Hematopoietic multipotent progenitor cell treated with erythropoietin and hydrocortisone succinate and interleukin-3 and kit ligand, for 4 days (in vitro differentiated cells): ENCODE results near the gene DLGAP1.
A peak's percentile ranks its signal among the peaks of the same experiment; 100 is the strongest.

Source experiments
- DNase-seq: peaks from one replicate; pipeline ENCODE4 v3.0.0-alpha.2; 2015

DLGAP1 gene

GRCh38 chr18:3552305-3552704, 902.8 kb downstream of the DLGAP1 start:
- no peak for DNase-seq

DNA sequence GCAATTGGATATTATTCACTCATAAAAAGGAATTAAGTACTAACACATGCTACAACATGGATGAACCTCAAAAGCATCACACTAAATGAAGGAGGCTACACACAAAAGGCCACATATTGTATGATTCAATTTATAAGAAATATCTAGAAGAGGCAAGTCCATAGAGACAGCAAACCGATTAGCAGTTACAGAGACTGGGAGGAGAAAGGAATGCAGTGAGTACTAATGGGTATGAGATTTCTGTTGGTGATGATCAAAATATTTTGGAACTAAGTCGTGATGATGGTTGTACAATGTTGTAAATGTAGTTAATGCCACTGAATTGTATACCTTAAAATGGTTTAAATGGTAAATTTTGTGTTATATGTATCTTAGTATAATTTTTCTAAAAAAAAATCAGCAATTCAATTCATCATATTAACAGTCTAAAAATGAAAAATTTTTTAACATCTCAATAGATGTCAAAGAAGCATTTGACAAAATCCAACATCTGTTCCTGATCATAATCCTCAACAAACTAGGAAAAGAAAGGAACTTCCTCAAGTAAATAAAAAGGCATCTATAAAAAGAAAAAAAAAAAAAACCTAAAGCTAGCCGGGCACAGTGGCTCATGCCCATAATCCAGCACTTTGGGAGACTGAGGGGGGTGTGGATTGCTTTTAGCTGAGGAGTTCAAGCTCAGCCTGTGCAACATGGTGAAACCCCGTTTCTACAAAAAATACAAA, 907.1 kb downstream of the DLGAP1 start:
- DNase-seq = no peak

- DNase-seq = no peak
Measured at GRCh38 chr18:3546106-3546505, 909.0 kb downstream of the DLGAP1 start.

GRCh38 chr18:3544537-3544936, 910.6 kb downstream of the DLGAP1 start:
- DNase-seq = no peak

DNA sequence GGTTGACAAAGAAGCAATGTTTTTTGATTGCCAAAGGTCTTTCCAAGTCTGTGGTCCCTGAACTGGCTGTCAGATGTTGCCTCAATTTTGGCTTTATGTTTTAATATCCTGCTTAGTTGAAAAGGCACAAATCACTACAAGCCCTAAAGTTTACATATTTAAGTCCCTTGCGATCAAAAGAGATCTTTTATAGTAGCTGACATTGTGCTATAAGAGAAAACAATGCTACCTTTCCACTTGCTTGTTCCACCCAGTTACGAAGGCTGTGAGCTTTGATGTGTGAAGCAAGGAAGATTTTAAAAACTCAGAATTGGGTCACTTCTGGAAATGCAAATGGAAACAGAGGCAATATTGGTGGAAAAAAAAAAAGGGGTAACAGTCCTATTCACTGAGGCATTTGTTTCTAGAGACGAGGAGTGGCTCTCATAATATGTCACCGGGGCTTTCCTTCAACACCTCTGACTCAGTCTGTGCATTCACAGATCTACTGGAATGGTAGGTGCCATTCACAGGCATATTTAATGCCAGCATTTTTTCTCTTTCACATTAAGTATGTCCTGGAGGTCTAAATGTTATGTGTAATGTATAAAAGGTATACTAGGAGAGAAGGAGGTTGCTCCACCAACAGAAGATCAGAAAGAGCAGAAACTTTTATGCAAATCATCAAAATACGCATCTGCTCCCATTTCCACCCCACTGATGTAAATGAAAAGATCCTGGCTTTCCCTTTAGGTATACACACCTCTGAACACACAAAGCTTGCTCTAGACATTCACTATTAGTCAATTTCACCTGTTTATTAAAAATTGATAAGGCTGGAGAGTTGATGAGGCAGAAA, 913.3 kb downstream of the DLGAP1 start:
- no peak for DNase-seq

- no peak for DNase-seq
Measured at GRCh38 chr18:3540805-3541548, 914.1 kb downstream of the DLGAP1 start.

- no peak for DNase-seq
Measured at GRCh38 chr18:3538954-3539617, 916.0 kb downstream of the DLGAP1 start.

DNA sequence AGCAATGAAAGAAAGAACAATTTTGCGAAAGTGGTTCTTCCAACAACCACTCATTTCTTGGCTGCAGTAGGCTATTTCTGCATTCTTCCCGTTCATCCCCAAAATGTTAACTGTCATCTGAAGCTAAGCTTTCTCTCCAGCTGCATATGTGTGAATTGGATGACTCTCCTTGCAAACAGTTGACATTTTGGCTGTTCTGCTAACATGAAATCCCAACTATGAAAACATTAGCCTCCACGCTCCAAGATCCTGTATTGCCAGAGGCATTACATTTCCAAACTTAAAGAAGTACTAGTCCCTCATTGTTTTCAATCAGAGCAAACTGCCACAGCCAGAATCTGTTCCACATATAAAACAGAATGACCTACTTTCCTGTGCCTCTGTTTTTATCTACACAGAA, 916.7 kb downstream of the DLGAP1 start:
- no peak for DNase-seq

- no peak for DNase-seq
Measured at GRCh38 chr18:3530807-3531206, 924.3 kb downstream of the DLGAP1 start.

- peak; percentile 26 for DNase-seq
Measured at GRCh38 chr18:3529601-3530000, 925.5 kb downstream of the DLGAP1 start.

DNA sequence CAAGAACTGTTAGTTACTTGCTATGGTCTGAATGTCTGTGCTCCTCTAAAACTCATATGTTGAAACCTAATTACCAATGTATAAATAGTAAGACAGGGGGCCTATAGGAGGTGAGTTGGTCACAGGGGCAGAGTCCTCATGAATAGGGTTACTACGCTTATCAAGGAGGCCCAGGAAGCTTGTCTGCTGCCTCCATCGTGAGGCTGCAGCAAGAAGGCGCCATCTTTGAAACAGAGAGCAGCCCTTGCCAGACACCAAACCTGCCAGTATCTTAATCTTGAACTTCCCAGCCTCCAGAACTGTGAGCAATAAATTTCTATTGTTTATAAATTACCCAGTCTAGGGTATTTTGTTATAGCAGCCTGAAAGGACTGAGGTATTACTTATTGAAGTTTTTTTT, 926.0 kb downstream of the DLGAP1 start:
- no peak for DNase-seq

DNA sequence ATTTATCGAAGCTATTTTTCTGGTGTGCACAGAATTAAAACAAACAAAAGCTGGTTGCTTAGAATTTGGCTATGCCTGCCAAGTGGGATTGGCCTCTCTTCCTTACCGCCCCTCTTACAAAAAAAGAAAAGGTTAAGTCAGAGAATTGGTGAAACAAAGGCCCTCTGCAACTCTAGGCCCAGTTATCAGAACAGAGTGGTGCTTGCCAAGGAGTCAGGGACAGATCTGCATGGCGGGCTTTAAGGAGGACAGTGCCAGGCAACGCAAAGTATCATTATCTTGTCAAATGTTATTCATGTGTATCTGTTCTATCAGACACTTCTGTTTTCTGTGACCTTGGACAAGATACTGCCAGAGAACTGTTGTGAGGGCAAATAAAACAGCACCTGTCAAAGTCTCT, 926.9 kb downstream of the DLGAP1 start:
- no peak for DNase-seq

DNA sequence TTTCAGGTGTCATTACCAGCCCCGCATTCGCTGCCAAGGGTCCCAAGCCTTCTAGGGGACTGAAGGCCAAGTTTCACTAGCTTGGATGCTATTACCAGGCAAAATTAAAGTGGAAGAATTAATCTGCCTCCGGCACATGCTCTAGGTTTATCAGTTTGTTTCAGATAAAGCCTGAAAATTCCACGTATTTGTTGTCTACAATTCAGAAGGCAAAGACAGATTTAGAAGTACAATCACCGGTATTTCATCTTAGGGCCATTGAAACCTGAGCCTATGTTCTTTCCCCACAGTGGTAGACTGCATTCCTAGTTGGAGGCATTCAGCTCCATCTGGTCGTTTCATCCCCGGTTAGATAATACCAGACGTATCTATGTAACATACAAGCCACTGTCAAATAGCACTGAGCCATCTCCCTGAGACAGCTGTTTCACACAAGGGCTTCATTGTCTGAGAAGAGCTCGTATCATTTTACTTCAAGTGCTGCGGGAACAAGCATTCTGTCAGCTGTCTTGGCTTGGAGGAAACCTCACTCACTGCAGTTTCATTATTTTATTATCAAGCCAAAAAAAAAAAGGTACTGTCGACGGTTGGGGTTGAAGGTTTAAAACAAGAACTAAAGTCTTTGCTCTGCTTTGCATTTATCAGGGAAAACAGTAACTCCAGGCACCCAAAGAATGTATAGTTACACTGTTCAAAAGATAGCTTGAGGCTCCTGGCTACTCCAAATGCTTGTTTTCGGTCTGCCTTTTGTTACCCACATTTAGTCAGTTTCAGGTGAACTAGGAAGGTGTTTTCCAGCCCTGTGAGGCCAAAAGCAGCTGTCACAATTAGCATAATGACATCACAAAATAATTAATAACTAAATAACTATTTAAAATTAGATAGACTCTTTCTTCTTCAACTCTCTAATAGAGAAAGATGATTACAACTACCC, 928.4 kb downstream of the DLGAP1 start:
- DNase-seq = peak; percentile 78

DNA sequence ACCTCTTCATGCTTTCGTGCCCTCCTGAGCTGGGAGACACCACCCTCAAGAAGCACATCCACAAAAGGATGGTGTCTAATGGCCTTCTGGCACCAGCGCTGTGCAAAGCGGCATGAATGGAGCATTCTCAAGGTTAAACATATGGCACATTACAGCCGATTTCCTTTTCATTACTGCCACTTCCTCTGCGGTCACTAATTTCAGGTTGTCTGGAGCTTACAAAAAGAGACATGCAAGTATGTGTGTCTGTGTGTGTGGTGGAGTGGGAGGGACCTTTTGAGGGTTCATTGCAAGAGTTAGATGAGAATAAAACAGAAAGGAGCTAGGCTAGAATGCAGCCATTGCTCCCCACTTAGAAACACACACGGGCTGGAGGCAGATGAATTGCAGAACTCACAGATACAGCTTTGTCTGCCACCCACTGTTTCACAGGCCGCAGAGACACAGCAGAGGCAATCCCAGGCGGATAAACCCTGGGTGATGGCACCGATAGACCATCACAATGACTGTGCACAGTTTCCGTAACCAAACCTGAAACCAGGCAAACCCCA, 929.2 kb downstream of the DLGAP1 start:
- peak; percentile 87 for DNase-seq

DNA sequence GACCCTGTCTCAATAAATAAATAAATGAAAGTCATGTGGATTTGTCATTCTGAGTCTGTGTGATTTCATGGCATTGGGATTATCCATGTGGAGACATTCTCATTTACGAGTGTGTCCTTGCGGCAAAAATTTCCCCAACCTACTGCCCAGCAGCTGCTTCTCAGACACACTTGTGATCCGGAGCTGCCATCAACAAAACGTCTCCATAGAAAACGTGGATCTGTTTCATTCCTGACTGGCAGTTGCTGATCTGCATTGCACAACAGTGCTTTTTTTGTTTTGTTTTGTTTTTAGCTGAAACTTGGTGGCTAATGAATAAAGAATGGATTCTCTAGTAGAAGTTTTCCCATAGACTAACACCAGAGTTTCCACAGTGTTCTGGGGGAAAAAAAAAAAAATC, 930.4 kb downstream of the DLGAP1 start:
- DNase-seq = no peak

- DNase-seq = no peak
Measured at GRCh38 chr18:3520230-3521085, 934.6 kb downstream of the DLGAP1 start.

DNA sequence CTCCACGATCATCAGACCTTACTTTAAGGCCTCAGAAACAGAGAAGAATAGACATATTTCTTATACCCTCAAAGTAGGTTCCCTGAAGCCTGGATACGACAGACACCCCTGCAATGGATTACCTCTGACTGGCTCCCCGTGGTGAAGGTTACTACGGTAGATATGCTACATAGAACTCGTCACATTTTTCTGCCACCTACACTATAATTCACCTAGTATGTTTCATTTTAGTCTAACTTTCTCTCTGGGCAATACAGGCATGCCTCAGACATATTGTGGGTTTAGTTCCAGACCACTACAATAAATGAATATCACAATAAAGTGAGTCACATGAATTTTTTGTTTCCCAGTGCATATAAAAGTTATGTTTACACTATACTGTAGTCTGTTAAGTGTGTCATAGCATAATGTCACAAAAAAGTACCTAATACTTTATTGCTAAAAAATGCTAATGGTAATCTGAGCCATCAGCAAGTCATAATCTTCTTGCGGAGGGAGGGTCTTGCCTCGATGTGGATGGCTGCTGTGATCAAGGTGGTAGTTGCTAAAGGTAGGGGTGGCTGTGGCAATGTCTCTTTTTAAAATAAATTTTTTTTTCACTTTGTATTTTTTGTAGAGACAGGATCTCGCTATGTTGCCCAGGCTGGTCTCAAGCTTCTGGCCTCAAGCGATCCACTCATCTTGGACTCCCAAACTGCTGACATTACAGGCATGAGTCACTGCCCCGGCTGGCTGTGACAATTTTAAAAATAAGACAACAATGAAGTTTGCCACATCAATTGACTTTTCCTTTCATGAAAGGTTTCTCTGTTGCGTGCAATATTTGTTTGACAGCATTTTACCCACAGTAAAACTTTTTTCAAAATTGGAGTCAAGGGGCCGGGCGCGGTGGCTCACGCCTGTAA, 940.5 kb downstream of the DLGAP1 start:
- DNase-seq = no peak

GRCh38 chr18:3513481-3513880, 941.6 kb downstream of the DLGAP1 start:
- DNase-seq = peak; percentile 31

DNA sequence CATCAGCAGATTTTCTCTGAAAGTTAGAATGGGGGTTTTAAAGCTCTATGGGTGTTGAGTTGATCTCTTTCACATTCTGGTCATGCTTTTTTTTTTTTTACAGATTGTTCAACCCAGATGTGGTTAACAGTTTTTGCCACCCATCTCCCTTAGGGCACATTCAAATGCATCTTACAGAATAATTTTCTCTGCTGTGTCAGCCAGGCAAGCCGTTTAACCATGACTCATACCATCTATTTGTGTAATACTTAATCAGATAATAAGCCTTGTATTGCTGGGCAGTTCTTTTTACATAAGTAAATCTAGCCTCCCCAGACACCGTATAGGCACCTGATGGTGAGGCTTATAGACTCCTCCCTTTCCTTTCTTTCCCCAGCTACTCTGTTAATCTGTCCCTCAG, 943.1 kb downstream of the DLGAP1 start:
- peak; percentile 96 for DNase-seq
